Measurements from ENCODE around the gene MICALL1.

MICALL1 gene

DNA sequence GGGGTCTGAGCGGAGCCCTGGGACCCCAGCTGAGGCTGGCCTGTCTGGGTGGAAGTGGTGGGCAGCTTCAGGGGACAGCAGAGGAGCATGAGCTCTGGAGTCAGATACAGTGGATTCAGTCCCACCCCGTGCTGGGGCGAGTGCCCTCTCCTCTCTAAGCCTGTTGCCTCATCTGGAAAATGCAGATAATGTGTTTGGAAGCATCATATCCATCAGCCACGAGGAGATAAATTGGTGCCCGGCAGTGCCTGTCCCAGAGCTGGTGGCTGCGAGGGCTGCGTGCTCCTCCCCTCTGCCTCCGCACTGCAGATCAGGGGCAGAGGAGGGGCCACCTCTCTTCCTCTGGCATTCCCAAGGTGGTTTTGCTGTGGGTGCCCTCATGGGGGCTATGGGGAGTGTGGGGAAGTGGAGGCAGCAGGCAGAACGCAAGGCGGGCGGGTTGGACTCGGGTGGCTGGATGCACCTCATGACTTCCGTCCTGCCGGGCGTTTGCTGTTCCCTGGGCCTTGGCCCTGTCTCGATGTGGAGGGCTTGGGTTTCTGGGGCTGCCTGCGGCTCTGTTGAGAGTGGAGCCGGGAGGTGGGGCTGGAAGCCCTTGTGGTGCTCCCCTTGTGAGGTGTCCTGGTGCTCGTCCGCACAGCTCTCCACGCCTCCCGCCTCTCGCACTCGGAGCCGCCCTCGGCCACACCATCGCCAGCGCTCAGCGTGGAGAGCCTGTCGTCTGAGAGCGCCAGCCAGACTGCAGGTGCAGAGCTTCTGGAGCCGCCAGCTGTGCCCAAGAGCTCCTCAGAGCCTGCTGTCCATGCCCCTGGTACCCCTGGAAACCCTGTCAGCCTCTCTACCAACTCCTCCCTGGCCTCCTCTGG lies 20.9 kb downstream of the MICALL1 start:
- Histone ChIP-seq H3K79me2 (ENCODE audit: insufficient read depth, low read length) (no peaks in the 10 kb centered on the region), H3K27ac (ENCODE audit: low read depth, low read length, poor library complexity, severe bottlenecking) (no peak overlapping the region), H3K27me3 (ENCODE audit: insufficient read depth, low read length) (no peaks in the 10 kb centered on the region), H2AFZ (ENCODE audit: low read length) (no peak overlapping the region), H3K4me1 (ENCODE audit: insufficient read depth, low read length, severe bottlenecking) (no peaks in the 10 kb centered on the region), H3K36me3 (ENCODE audit: insufficient read depth, low read length) (peaks cover 28% of the 10 kb centered on the region; the same call in 1 of the 2 replicates), H3K9me3 (ENCODE audit: low read length) (no peaks in the 10 kb centered on the region), H3K9me2 (ENCODE audit: low read depth, low read length) (no peaks in the 10 kb centered on the region), H3K4me3 (ENCODE audit: low read depth, low read length, poor library complexity, severe bottlenecking) (no peak overlapping the region), H3F3A (ENCODE audit: insufficient read depth, low read length) (no peaks in the 10 kb centered on the region), H3K9ac (ENCODE audit: low read length) (no peak overlapping the region), H3K4me2 (ENCODE audit: low read length) (no peak overlapping the region), H4K20me1 (ENCODE audit: insufficient read depth, low read length) (no peaks in the 10 kb centered on the region)
- TF ChIP-seq, protein P1, sequence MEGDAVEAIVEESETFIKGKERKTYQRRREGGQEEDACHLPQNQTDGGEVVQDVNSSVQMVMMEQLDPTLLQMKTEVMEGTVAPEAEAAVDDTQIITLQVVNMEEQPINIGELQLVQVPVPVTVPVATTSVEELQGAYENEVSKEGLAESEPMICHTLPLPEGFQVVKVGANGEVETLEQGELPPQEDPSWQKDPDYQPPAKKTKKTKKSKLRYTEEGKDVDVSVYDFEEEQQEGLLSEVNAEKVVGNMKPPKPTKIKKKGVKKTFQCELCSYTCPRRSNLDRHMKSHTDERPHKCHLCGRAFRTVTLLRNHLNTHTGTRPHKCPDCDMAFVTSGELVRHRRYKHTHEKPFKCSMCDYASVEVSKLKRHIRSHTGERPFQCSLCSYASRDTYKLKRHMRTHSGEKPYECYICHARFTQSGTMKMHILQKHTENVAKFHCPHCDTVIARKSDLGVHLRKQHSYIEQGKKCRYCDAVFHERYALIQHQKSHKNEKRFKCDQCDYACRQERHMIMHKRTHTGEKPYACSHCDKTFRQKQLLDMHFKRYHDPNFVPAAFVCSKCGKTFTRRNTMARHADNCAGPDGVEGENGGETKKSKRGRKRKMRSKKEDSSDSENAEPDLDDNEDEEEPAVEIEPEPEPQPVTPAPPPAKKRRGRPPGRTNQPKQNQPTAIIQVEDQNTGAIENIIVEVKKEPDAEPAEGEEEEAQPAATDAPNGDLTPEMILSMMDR (IDR thresholded peaks at IDR 0.05; ENCODE audit: low read length): no peak
- no peak for TF ChIP-seq EZH2 (IDR thresholded peaks at IDR 0.05; ENCODE audit: borderline replicate concordance, low read length)

DNA sequence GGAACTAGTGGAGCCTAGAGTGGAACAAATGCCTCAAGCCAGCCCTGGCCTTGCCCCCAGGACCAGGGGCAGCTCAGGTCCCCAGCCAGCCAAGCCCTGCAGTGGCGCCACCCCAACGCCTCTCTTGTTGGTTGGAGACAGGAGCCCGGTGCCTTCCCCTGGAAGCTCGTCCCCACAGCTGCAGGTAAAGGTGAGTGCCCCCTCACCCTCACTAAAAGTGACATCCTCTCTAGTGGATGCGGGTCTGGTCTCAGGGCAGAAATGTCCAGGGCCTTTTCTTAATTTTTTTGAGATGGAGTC lies 21.5 kb downstream of the MICALL1 start:
- peaks cover 34% of the 10 kb centered on the region; the same call in 1 of the 2 replicates for H3K36me3 ChIP-seq (ENCODE audit: insufficient read depth, low read length)
- TF ChIP-seq, protein P1 (IDR thresholded peaks at IDR 0.05; ENCODE audit: low read length): no peak
- TF ChIP-seq EZH2 (IDR thresholded peaks at IDR 0.05; ENCODE audit: borderline replicate concordance, low read length): no peak

DNA sequence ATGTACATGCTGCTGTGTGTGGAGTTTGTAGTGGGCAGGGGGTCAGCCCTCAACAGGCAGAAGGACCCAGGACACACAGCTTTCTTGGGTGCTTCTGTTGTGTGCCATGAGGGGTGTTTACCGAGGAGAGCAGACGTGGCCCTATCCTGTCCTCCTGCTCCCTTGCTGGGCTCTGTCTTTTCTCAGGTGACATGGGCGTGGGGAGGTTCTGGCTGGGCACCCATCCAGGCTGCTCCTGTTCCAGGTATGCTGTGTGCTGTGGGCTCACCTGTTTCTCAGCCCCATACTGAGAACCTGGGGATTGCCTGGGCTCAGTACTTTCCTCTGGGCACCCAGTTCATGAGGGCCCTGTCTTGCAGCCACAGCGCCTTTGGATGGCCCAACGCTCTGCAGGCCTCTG lies 23.3 kb downstream of the MICALL1 start:
- H3K27me3 ChIP-seq (ENCODE audit: insufficient read depth, low read length): no peaks in the 10 kb centered on the region
- no peak overlapping the region for H3K27ac ChIP-seq (ENCODE audit: low read depth, low read length, poor library complexity, severe bottlenecking)
- H4K20me1 ChIP-seq (ENCODE audit: insufficient read depth, low read length): no peaks in the 10 kb centered on the region
- no peak for TF ChIP-seq EZH2 (IDR thresholded peaks at IDR 0.05; ENCODE audit: borderline replicate concordance, low read length)
- TF ChIP-seq, protein P1 (IDR thresholded peaks at IDR 0.05; ENCODE audit: low read length): no peak
- H3K79me2 ChIP-seq (ENCODE audit: insufficient read depth, low read length): no peaks in the 10 kb centered on the region
- no peaks in the 10 kb centered on the region for H3K4me1 ChIP-seq (ENCODE audit: insufficient read depth, low read length, severe bottlenecking)
- H3K9ac ChIP-seq (ENCODE audit: low read length): no peak overlapping the region
- H3K4me2 ChIP-seq (ENCODE audit: low read length): no peak overlapping the region
- no peak overlapping the region for H2AFZ ChIP-seq (ENCODE audit: low read length)
- peaks cover 38% of the 10 kb centered on the region; the same call in 1 of the 2 replicates for H3K36me3 ChIP-seq (ENCODE audit: insufficient read depth, low read length)
- no peaks in the 10 kb centered on the region for H3K9me2 ChIP-seq (ENCODE audit: low read depth, low read length)
- H3K9me3 ChIP-seq (ENCODE audit: low read length): no peaks in the 10 kb centered on the region
- H3F3A ChIP-seq (ENCODE audit: insufficient read depth, low read length): no peaks in the 10 kb centered on the region
- H3K4me3 ChIP-seq (ENCODE audit: low read depth, low read length, poor library complexity, severe bottlenecking): no peak overlapping the region

More for the DNA sequence above, 21.5 kb downstream of the MICALL1 start:
- H3K9me2 ChIP-seq (ENCODE audit: low read depth, low read length): no peaks in the 10 kb centered on the region
- no peaks in the 10 kb centered on the region for H4K20me1 ChIP-seq (ENCODE audit: insufficient read depth, low read length)
- H3K4me3 ChIP-seq (ENCODE audit: low read depth, low read length, poor library complexity, severe bottlenecking): no peak overlapping the region
- H2AFZ ChIP-seq (ENCODE audit: low read length): no peak overlapping the region
- no peaks in the 10 kb centered on the region for H3K9me3 ChIP-seq (ENCODE audit: low read length)
- no peak overlapping the region for H3K27ac ChIP-seq (ENCODE audit: low read depth, low read length, poor library complexity, severe bottlenecking)
- H3F3A ChIP-seq (ENCODE audit: insufficient read depth, low read length): no peaks in the 10 kb centered on the region
- no peaks in the 10 kb centered on the region for H3K4me1 ChIP-seq (ENCODE audit: insufficient read depth, low read length, severe bottlenecking)
- H3K4me2 ChIP-seq (ENCODE audit: low read length): no peak overlapping the region
- no peak overlapping the region for H3K9ac ChIP-seq (ENCODE audit: low read length)
- no peaks in the 10 kb centered on the region for H3K79me2 ChIP-seq (ENCODE audit: insufficient read depth, low read length)
- H3K27me3 ChIP-seq (ENCODE audit: insufficient read depth, low read length): no peaks in the 10 kb centered on the region
